ENCODE results near the gene SLC25A22. TPM values are rescaled to one million over a fixed set of nuclear protein-coding genes. Genes with fewer than 3 reads are reported as not detected.
A peak's percentile ranks its signal among the peaks of the same experiment; 100 is the strongest.

Gene SLC25A22
- polyA plus RNA-seq, 4 donors, result 12.3 to 22.0 (median 14.1) TPM

- DNase-seq (ENCODE audit: low read depth in 4 of 4, low spot score in 3 of 4), result no peak
Observed at GRCh38 chr11:761526-762108, 36.5 kb downstream of the SLC25A22 start.

- no peak for DNase-seq (ENCODE audit: low read depth in 4 of 4, low spot score in 3 of 4)
Observed at GRCh38 chr11:760236-760635, 37.8 kb downstream of the SLC25A22 start.

- DNase-seq (ENCODE audit: low read depth in 4 of 4, low spot score in 3 of 4), result no peak
Observed at GRCh38 chr11:749731-750130, 48.4 kb downstream of the SLC25A22 start.

- no peak for DNase-seq (ENCODE audit: low read depth in 4 of 4, low spot score in 3 of 4)
Observed at GRCh38 chr11:748007-748359, 50.1 kb downstream of the SLC25A22 start.

DNA sequence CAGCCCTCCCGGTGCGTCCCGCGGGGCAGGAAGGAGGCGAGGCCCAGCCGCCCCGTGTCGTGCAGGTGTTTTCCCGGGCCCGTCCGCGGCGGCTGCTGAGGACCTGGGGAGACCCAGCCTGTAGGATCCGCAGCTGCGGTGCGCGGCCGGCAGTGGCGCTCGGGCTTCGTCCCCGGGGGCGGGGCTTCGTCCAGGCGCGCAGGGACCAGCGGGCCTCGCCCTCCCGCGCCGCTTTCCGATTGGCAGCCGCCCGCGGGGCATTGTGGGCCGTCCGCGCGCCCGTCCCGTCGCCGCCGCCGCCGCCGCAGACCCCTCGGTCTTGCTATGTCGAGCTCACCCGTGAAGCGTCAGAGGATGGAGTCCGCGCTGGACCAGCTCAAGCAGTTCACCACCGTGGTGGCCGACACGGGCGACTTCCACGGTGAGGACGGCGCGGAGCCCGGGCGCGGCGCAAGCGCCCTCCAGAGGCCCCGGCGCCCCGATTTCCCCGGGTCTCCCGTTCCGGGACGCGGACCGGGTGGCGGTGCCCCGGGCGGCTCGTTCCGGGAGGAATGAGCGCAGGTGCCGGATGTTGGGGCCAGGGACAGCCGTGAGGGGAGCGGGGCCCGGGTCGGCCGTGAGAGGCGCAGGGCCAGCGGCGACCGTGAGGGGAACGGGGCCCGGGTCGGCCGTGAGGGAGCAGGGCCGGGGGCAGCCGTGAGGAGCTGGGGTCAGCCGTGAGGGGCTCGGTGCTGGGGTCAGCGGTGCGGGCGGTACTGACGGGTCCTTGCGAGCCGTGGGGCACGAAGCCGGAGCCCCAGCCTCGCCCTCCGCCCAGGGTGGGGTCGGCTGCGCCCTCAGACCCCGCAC is 50.7 kb downstream of the SLC25A22 start, which contains the start of gene TALDO1:
TSS of gene TALDO1 (plus strand) at position 307 of the 849 bp plus-strand sequence. CDS start at position 325, 18 bp downstream.
- DNase-seq (ENCODE audit: low read depth in 4 of 4, low spot score in 3 of 4), result peak; percentile 59 to 78 (median 70)

DNA sequence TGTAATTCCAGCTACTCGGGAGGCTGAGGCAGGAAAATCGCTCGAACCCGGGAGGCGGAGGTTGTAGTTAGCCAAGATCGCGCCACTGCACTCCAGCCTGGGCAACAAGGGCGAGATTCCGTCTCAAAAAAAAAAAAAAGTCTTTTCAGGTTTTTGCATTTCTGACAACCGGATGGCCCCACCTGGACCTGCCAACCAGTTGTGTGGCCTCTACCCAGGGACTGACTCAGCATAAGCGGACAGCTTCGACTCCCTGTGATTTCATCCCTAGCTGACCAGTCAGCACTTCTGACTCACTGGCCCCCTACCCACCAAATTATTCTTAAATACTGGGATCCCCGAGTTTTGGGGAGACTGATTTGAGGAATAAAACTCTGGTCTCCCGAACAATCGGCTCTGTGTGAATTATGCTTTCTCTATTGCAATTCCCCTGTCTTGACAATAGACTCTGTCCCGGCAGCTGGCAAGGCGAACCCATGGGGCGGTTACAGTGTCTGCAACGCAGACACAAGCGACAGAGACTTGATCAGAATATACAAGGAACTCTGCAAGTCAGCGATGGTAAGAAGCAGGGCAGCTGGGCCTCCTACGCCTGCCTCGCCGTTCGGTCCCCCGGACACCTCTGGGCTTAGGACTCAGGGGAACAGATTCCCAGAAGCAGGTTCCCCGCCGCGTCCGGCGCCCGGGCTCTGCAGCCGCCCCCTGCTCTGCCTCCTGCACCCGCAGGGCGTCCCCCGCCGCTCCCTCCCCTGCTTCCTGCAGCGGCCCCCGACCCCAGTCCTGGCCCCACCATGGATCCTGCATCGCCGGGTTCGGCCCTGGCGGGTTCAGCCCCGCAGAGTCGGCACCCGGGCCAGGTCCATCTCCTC is 51.6 kb downstream of the SLC25A22 start:
- DNase-seq (ENCODE audit: low read depth in 4 of 4, low spot score in 3 of 4), result no peak

GRCh38 chr11:745428-745827 is 52.7 kb downstream of the SLC25A22 start:
- no peak for DNase-seq (ENCODE audit: low read depth in 4 of 4, low spot score in 3 of 4)

GRCh38 chr11:742571-743201 is 55.4 kb downstream of the SLC25A22 start:
- no peak for DNase-seq (ENCODE audit: low read depth in 4 of 4, low spot score in 3 of 4)

DNA sequence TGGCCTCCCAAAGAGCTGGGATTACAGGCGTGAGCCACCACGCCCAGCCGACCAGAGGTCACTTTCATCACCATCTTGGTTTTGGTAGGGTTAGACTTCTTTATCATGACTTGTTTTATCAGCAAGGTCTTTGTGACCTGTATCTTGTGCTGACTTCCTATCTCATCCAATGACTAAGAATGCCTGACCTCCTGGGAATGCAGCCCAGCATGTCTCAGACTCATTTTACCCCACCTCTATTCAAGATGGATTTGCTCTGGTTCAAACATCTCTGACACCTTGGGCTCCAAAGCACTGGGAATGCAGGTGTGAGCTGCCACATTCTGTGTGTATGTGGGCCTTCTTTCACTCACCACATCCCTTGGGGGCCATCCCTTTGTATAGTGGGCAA is 55.9 kb downstream of the SLC25A22 start:
- no peak for DNase-seq (ENCODE audit: low read depth in 4 of 4, low spot score in 3 of 4)

Other genes with a start within 250 kb of the SLC25A22 start
- gene LMNTD2, start 237.5 kb downstream of the SLC25A22 start, polyA plus RNA-seq (ENCODE audit: insufficient read length in 4 of 4), result 1 to 10 TPM in 3 of 4 donors, under 1 TPM in 1; 0.75 to 7.5 (median 2.8) TPM
- gene RASSF7, start 237.3 kb downstream of the SLC25A22 start, polyA plus RNA-seq (ENCODE audit: insufficient read length in 4 of 4), result 10 to 100 TPM in 3 of 4 donors, 1 to 10 TPM in 1; 6.0 to 69.8 (median 35.6) TPM
- 10 to 100 TPM; 17.5 to 30.4 (median 18.9) TPM for gene PHRF1, start 221.8 kb downstream of the SLC25A22 start, polyA plus RNA-seq (ENCODE audit: insufficient read length in 4 of 4)
- 10 to 100 TPM in 1 of 4 donors, 1 to 10 TPM in 3; 4.6 to 14.7 (median 8.5) TPM for gene IRF7, start 182.3 kb downstream of the SLC25A22 start, polyA plus RNA-seq (ENCODE audit: insufficient read length in 4 of 4)
- gene CDHR5, start 173.3 kb downstream of the SLC25A22 start, polyA plus RNA-seq (ENCODE audit: insufficient read length in 4 of 4), result 10 to 100 TPM in 3 of 4 donors, 1 to 10 TPM in 1; 2.1 to 50.6 (median 33.0) TPM
- gene SCT, start 171.1 kb downstream of the SLC25A22 start, polyA plus RNA-seq (ENCODE audit: insufficient read length in 4 of 4), result 1 to 10 TPM in 2 of 4 donors, under 1 TPM in 1, not detected in 1; 0.47 to 3.1 (median 1.4) TPM
- 1 to 10 TPM in 3 of 4 donors, under 1 TPM in 1; 0.35 to 5.0 (median 1.6) TPM for gene DRD4, start 161.0 kb downstream of the SLC25A22 start, polyA plus RNA-seq (ENCODE audit: insufficient read length in 4 of 4)
- gene DEAF1, start 103.1 kb downstream of the SLC25A22 start, polyA plus RNA-seq (ENCODE audit: insufficient read length in 4 of 4), result 10 to 100 TPM; 35.3 to 53.0 (median 45.3) TPM
- 10 to 100 TPM; 26.8 to 59.8 (median 37.1) TPM for gene TMEM80, start 102.5 kb downstream of the SLC25A22 start, polyA plus RNA-seq (ENCODE audit: insufficient read length in 4 of 4)
- gene EPS8L2, start 92.0 kb downstream of the SLC25A22 start, polyA plus RNA-seq (ENCODE audit: insufficient read length in 4 of 4), result 100 to 1,000 TPM in 2 of 4 donors, 10 to 100 TPM in 1, 1 to 10 TPM in 1; 3.8 to 190 (median 89.3) TPM
- 100 to 1,000 TPM in 3 of 4 donors, 10 to 100 TPM in 1; 97.0 to 148 (median 132) TPM for gene TALDO1, start 50.8 kb downstream of the SLC25A22 start, polyA plus RNA-seq (ENCODE audit: insufficient read length in 4 of 4)
- gene GATD1, start 20.8 kb downstream of the SLC25A22 start, polyA plus RNA-seq (ENCODE audit: insufficient read length in 4 of 4), result 100 to 1,000 TPM in 1 of 4 donors, 10 to 100 TPM in 3; 48.2 to 109 (median 59.7) TPM
- gene CEND1, start 8.2 kb downstream of the SLC25A22 start, polyA plus RNA-seq (ENCODE audit: insufficient read length in 4 of 4), result 1 to 10 TPM in 1 of 4 donors, under 1 TPM in 3; 0.49 to 1.5 (median 0.59) TPM
- gene PIDD1, start 7.0 kb upstream of the SLC25A22 start, polyA plus RNA-seq (ENCODE audit: insufficient read length in 4 of 4), result 10 to 100 TPM in 1 of 4 donors, 1 to 10 TPM in 3; 8.1 to 17.2 (median 8.6) TPM
- 1,000 to 10,000 TPM in 2 of 4 donors, 100 to 1,000 TPM in 2; 912 to 1,248 (median 1,002) TPM for gene RPLP2, start 11.7 kb upstream of the SLC25A22 start, polyA plus RNA-seq (ENCODE audit: insufficient read length in 4 of 4)
- 10 to 100 TPM; 30.5 to 92.4 (median 44.1) TPM for gene PNPLA2, start 20.6 kb upstream of the SLC25A22 start, polyA plus RNA-seq (ENCODE audit: insufficient read length in 4 of 4)
- gene CRACR2B, start 29.6 kb upstream of the SLC25A22 start, polyA plus RNA-seq (ENCODE audit: insufficient read length in 4 of 4), result 10 to 100 TPM in 3 of 4 donors, 1 to 10 TPM in 1; 3.6 to 20.3 (median 11.3) TPM
- 100 to 1,000 TPM; 124 to 228 (median 174) TPM for gene CD151, start 34.7 kb upstream of the SLC25A22 start, polyA plus RNA-seq (ENCODE audit: insufficient read length in 4 of 4)
- 100 to 1,000 TPM in 1 of 4 donors, 10 to 100 TPM in 3; 75.4 to 128 (median 87.2) TPM for gene POLR2L, start 44.2 kb upstream of the SLC25A22 start, polyA plus RNA-seq (ENCODE audit: insufficient read length in 4 of 4)
- 100 to 1,000 TPM in 1 of 4 donors, 10 to 100 TPM in 3; 57.4 to 142 (median 71.4) TPM for gene TSPAN4, start 44.6 kb upstream of the SLC25A22 start, polyA plus RNA-seq (ENCODE audit: insufficient read length in 4 of 4)
- 100 to 1,000 TPM; 100 to 123 (median 106) TPM for gene CHID1, start 112.5 kb upstream of the SLC25A22 start, polyA plus RNA-seq (ENCODE audit: insufficient read length in 4 of 4)
- 100 to 1,000 TPM in 3 of 4 donors, 10 to 100 TPM in 1; 65.5 to 128 (median 107) TPM for gene AP2A2, start 127.6 kb upstream of the SLC25A22 start, polyA plus RNA-seq (ENCODE audit: insufficient read length in 4 of 4)
- gene MUC6, start 238.4 kb upstream of the SLC25A22 start, polyA plus RNA-seq (ENCODE audit: insufficient read length in 4 of 4), result 10 to 100 TPM in 3 of 4 donors, under 1 TPM in 1; 0.66 to 38.7 (median 16.8) TPM

All from left renal pelvis (tissue), 4 donors.